ENCODE data around the gene PIP4K2A. TPM values are rescaled to one million over a fixed set of nuclear protein-coding genes. Genes with fewer than 3 reads are reported as not detected.
A peak's percentile ranks its signal among the peaks of the same experiment; 100 is the strongest.

Gene PIP4K2A
- total and polyA plus RNA-seq, 7 donors: 2.3 to 9.7 (median 6.4) TPM

DNA sequence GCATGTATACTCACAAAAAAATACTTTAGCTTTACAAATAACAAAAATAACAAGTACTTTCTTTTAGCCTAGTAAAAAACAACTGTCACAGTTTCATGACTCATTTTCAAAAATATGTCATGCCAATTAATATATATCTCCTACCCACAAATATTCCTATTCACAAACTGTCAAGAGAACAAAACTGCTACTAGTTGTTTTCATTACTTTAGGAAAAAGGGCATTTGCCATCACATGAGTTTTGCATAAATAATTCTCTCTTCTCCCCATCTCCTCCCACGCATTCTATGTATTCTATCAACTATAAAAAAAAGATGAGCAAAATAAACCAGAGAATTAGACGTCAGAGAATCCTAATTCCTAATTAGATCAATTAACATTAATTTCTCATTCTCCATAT, 87.6 kb downstream of the PIP4K2A start:
- no peaks in the 10 kb centered on the region for H3K27me3 ChIP-seq (ENCODE audit: insufficient read depth in 3 of 3, low read length in 2 of 3)
- WGBS, 3 donors: 82 to 88% (median 88%) methylated on average over 2 of the region's 2 CpGs
- no peaks in the 10 kb centered on the region for H3K9me3 ChIP-seq
- H3K36me3 ChIP-seq (ENCODE audit: insufficient read depth in 1 of 2, low read depth in 1 of 2): no peaks in the 10 kb centered on the region
- ATAC-seq (no peak), DNase-seq (no peak)
- H3K27ac ChIP-seq: no peak overlapping the region
- H3K4me3 ChIP-seq: no peak overlapping the region
- TF ChIP-seq, protein P1, sequence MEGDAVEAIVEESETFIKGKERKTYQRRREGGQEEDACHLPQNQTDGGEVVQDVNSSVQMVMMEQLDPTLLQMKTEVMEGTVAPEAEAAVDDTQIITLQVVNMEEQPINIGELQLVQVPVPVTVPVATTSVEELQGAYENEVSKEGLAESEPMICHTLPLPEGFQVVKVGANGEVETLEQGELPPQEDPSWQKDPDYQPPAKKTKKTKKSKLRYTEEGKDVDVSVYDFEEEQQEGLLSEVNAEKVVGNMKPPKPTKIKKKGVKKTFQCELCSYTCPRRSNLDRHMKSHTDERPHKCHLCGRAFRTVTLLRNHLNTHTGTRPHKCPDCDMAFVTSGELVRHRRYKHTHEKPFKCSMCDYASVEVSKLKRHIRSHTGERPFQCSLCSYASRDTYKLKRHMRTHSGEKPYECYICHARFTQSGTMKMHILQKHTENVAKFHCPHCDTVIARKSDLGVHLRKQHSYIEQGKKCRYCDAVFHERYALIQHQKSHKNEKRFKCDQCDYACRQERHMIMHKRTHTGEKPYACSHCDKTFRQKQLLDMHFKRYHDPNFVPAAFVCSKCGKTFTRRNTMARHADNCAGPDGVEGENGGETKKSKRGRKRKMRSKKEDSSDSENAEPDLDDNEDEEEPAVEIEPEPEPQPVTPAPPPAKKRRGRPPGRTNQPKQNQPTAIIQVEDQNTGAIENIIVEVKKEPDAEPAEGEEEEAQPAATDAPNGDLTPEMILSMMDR (IDR thresholded peaks at IDR 0.05): no peak
- intact Hi-C loops (cut with DNase I): no loop called here
- H3K4me1 ChIP-seq: peaks cover 13% of the 10 kb centered on the region

DNA sequence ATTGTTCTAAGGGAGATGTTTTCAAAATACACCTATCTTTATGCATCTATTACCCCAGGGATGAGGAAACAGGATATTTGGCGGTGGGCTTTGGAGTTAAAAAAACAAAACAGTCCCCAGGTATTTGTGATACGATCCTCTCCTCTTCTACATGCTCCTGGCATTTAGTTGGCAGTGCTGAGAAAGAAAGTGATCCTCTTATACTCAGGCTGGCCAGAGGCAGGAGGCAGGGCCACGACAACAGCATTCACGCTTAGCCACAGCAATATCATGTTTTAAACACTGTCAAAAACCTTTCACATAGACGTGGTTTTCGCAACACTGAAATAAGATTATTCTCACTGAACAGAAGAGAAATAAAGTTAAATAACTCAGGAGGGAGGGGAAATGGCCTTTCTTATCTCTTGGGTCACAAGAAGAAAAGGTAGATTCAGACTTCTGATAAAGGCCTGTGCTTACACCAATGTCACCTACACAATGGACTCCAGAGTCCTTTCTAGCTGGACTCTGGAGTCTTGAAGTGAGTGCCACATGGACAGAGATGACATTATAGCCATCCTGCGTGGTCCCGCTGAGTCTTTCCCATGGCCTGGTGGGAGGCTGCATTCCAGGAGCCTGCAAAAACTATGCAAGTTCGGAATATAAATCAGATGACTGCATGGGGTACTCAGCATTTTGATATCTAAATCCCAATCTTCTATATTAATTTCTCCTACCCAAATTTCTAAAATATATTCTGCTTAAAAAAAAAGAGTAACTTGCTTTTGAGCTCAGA, 88.7 kb downstream of the PIP4K2A start:
- intact Hi-C loops (cut with DNase I): no loop called here
- peak in 1 of 4 donors; percentile 58 for ATAC-seq
- H3K27ac ChIP-seq: no peak overlapping the region

DNA sequence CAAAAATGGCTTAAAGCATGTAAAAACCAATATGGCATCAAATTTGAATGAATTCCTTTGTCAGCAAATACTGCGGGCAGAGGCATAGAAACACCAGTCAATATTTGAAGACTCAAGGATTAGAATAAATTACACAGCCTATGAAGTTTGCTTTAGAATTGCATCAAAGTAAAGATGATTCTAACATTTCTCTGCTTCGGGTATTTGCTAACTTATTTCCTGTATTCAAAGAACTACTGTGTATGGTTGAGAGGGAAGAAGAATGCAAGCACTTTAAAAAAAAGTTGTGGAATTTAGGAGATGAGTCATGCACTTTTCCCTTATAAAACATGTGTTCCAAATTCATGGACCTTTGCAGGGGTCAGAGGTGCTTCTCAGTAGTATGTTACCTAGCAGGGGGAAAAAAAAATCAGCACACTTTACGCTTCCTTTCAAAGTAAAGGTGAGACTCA, 90.1 kb downstream of the PIP4K2A start:
- no peak overlapping the region for H3K4me3 ChIP-seq
- TF ChIP-seq, protein P1 (IDR thresholded peaks at IDR 0.05): no peak
- H3K27me3 ChIP-seq (ENCODE audit: insufficient read depth in 3 of 3, low read length in 2 of 3): no peaks in the 10 kb centered on the region
- ATAC-seq (no peak), DNase-seq (no peak)
- H3K27ac ChIP-seq: no peak overlapping the region
- H3K36me3 ChIP-seq (ENCODE audit: insufficient read depth in 1 of 2, low read depth in 1 of 2): no peaks in the 10 kb centered on the region
- intact Hi-C loops (cut with DNase I): no loop called here
- WGBS, 3 donors: 72 to 74% (median 72%) methylated on average over 3 of the region's 3 CpGs
- no peaks in the 10 kb centered on the region for H3K9me3 ChIP-seq
- peaks cover 13% of the 10 kb centered on the region for H3K4me1 ChIP-seq

More for the DNA sequence above, 88.7 kb downstream of the PIP4K2A start:
- no peaks in the 10 kb centered on the region for H3K9me3 ChIP-seq
- no peak overlapping the region for H3K4me3 ChIP-seq
- TF ChIP-seq, protein P1 (IDR thresholded peaks at IDR 0.05): no peak
- peaks cover 13% of the 10 kb centered on the region for H3K4me1 ChIP-seq
- no peaks in the 10 kb centered on the region for H3K27me3 ChIP-seq (ENCODE audit: insufficient read depth in 3 of 3, low read length in 2 of 3)
- H3K36me3 ChIP-seq (ENCODE audit: insufficient read depth in 1 of 2, low read depth in 1 of 2): no peaks in the 10 kb centered on the region
- DNase-seq: no peak
- 44 to 54% (median 48%) methylated on average over 9 of the region's 9 CpGs for WGBS, 3 donors

DNA sequence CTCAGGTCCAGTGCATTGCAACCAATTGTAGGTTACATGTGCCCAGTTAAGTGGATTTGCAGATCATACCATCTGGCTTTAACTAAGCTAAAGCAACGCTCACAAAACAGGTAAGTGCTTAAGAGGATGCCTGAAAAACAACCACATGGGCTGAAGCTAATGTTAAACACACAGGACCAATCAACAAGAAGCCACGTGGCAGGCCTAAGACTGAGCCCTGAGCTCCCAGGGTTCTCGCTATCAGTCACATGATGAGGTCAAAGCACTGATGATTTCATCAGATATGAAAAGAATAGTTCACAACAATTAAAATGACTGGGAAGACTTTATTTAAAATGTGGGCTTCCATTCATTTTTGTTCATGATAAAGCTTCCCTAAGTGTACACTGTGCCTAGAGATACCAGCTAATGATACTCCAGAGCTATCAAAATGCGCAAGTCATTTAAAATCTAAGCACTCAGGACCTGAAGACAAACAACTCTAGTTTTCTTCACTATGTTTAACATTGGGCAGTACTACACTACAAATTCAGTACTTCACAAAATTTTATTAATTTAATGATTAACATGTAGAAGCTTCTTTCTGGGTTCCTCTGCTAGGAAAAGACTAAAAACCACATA, 90.6 kb downstream of the PIP4K2A start:
- 96 to 98% (median 97%) methylated on average over 4 of the region's 4 CpGs for WGBS, 3 donors
- TF ChIP-seq, protein P1 (IDR thresholded peaks at IDR 0.05): no peak
- H3K27ac ChIP-seq: no peak overlapping the region
- no peak overlapping the region for H3K4me3 ChIP-seq
- ATAC-seq (no peak), DNase-seq (no peak)
- H3K36me3 ChIP-seq (ENCODE audit: insufficient read depth in 1 of 2, low read depth in 1 of 2): no peaks in the 10 kb centered on the region
- H3K27me3 ChIP-seq (ENCODE audit: insufficient read depth in 3 of 3, low read length in 2 of 3): no peaks in the 10 kb centered on the region
- H3K9me3 ChIP-seq: no peaks in the 10 kb centered on the region
- intact Hi-C loops (cut with DNase I): no loop called here
- H3K4me1 ChIP-seq: peaks cover 13% of the 10 kb centered on the region

Data from psoas muscle (tissue), 8 donors.